GM10266 (cell line): ENCODE measurements around the gene SLC6A9.

Experiments used
- DNase-seq: peaks from one replicate; pipeline ENCODE4 v3.0.0; 2012; ENCODE audit errors: extremely low spot score
- CTCF ChIP-seq: IDR thresholded peaks from 2 replicates; pipeline ENCODE4 v1.5.1; 2012; ENCODE audit warnings: mild to moderate bottlenecking, low read depth; ENCODE audit not compliant: control insufficient read depth, insufficient read depth; ENCODE audit errors: missing control alignments

SLC6A9 gene

GRCh38 chr1:44072821-44073220 is 41.6 kb upstream of the SLC6A9 start:
- TF ChIP-seq CTCF = no peak
- DNase-seq = no peak

GRCh38 chr1:44072204-44072603 is 40.9 kb upstream of the SLC6A9 start:
- no peak for TF ChIP-seq CTCF

GRCh38 chr1:44071461-44071860 is 40.2 kb upstream of the SLC6A9 start:
- no peak for DNase-seq
- TF ChIP-seq CTCF = no peak

More at GRCh38 chr1:44072204-44072603, 40.9 kb upstream of the SLC6A9 start:
- no peak for DNase-seq

- DNase-seq = peak; percentile 33
- TF ChIP-seq CTCF = no peak
Observed at GRCh38 chr1:44068442-44068921, 37.2 kb upstream of the SLC6A9 start.

GRCh38 chr1:44067266-44068250 is 36.3 kb upstream of the SLC6A9 start:
- no peak for TF ChIP-seq CTCF
- peak; percentile 15 for DNase-seq

- no peak for TF ChIP-seq CTCF
- no peak for DNase-seq
Observed at GRCh38 chr1:44062656-44063179, 31.5 kb upstream of the SLC6A9 start.

GRCh38 chr1:44061857-44062256 is 30.6 kb upstream of the SLC6A9 start:
- DNase-seq = no peak
- no peak for TF ChIP-seq CTCF
